IPS-18c (cell line): ENCODE data around the gene TIMM8B.
"Not testable (repeated sequence)": the region's sequence is repeated elsewhere in the genome, so short reads cannot be mapped to it uniquely, and the experiment has no call there.

Experiments
- H3K4me3 ChIP-seq: 2 replicates; pipeline ENCODE4 v1.7.0; 2013; ENCODE audit warnings: low read depth, mild to moderate bottlenecking, low read length, moderate library complexity; ENCODE audit not compliant: insufficient read depth
- H3K9me3 ChIP-seq: one replicate; pipeline ENCODE4 v1.6.1; 2013; ENCODE audit warnings: mild to moderate bottlenecking, low read length, moderate library complexity; ENCODE audit not compliant: control insufficient read depth, insufficient read depth

The TIMM8B gene

DNA sequence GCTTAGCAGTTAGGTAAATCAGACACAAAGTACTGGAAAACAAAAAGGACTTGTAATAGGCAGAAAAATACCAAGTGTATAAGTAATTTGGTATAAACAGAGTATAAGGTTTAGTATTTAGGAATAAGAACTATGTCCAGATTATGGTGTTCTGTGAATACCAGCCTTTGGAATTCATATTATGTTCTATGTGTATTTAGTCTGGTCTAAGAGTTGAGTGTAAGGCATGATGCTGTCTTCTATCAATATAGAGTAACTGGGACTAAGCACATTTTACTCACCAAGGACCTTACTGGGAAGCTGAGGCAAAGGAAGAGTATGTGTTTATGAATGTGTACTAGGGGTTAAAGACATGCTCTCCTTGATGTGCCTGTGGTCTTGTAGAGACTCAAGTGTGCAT is 9.6 kb upstream of the TIMM8B start:
- H3K9me3 ChIP-seq: no peaks in the 10 kb centered on the region
- no peak overlapping the region for H3K4me3 ChIP-seq

DNA sequence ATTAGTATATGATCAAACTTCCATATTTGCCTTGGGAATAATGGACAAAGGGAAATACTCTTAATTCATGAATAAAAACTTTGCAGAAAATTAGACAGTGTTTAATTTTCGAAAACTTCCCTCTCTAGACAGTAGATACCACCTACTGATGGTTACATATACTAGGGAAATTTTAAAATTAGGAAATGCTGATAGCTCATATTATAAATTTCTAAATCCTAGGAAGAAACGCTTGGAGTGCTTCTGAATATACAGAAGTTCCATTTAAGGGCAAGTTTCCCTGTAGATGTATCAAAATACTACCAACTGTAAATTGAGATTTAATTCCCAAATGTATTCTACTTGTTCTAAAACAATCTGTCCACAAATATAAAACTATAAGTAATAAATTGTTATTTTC is 8.7 kb upstream of the TIMM8B start:
- H3K9me3 ChIP-seq, H3K4me3 ChIP-seq: not testable (repeated sequence)

DNA sequence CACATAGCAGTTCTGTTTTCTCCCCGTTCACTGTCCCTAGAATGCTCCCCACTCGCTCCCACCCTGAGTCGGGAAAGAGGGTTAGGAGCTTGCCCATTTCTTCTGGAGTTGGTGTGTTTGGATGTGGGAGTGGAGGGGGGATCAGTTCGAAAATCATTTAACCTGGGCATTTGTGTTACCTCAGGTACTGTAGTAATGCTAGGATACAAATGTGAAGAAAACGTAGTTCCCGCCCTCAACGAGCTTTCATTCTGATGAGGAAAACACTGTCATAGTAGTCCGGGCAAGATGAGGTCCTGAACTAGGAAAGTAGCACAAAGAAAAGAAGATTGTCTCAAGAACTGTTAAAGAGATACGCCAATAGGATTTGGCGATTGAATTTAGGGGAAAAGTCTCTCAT is 656 bp upstream of the TIMM8B start:
- peak overlapping the region; percentile 98 for H3K4me3 ChIP-seq
- no peaks in the 10 kb centered on the region for H3K9me3 ChIP-seq

DNA sequence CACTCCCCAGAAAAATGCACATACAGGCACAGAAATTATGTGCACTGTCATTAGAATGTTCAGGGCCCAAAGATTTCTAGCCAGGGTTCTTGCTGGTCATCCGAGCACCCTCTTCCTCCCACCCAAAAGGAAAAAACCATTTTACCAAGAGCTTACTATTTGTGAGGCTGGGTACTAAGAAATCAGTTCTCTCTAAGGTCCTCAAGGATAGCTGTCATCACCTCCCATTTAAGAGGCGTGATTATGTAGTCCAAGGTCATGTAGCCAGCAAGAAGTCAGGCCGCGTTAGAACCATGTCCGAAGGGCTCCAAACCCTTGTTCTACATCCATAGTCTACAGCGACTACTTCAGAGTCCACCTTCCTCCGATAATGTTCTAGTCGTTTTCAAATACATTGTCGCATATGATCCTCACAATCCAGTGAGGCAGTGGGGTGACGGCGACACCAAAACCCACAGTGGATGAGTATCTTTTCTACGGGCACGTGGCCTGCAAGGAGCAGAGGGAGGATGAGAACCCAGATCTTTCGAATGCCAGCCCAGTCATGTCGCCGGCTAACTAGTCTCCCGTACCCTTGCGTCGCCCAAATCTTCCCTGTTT is 634 bp downstream of the TIMM8B start:
- H3K4me3 ChIP-seq: peak overlapping the region; percentile 98
- no peaks in the 10 kb centered on the region for H3K9me3 ChIP-seq

DNA sequence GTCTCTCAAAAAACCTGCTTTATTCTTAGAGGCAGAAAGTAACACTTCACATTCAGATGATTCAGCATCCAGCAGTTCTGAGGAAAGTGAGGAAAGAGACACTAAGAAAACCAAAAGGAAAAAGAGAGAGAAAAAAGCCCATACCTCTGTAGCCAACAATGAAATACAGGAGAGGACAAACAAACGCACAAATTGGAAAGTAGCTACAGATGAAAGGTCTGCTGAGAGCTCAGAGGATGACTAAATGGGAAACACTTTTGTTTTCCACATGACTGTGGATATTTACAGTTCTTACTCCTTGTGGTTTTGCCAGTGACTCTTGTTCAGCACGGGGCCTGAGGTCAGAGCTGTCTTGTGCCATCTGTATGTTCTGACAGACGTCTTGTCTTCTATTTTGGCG is 3.8 kb downstream of the TIMM8B start:
- H3K4me3 ChIP-seq: no peak overlapping the region
- H3K9me3 ChIP-seq: peaks cover 2% of the 10 kb centered on the region

DNA sequence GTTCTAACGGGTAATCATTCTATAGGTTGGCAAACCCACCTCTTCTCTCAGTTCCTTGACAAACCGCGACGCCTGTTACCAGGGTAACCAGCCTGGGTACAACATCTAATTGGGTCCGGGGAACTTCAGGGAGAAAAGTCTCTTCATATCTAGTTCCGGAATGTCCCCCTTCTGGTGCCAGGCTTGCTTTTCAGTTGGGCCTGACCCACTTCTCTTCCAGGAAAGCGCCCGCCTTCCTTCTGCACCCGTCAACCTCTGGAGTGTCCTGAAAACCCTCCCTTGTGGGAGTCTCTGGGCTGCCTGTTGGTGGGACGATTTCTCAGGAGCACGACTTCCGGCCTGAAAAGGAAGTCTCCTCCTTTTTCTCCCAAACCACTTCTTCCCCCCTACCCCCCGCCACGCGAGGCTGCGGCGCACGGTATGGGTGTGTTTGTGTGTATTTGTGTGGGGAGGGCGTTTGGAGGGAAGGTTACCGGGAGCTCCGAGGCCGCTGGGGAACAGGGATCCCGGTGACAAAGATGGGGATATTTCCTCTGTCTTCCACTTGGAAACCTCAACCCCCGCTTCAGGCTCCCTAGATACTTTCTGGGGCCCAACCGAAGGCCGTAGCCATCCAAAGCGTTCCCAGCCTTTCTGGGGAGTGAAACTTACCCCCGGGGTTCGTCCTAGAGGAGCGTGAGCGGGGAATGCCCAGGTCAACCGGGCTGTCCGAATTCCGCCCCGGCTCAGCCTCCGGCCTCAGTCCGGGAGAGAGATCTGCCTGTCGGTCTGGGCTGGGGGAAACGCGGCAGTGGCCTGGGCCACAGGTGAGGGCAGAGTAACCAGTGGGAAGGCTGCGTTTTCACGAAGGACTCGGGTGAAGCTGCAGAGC is 12.4 kb downstream of the TIMM8B start, which contains the start of the genes NKAPD1 and PIH1D2:
Gene NKAPD1 (plus strand): TSS at position 359 of the 871 bp plus-strand sequence. CDS start 1,276 bp downstream, outside the sequence.
Gene PIH1D2 (minus strand): TSS at position 77 of the 871 bp plus-strand sequence. CDS start 843 bp downstream, outside the sequence.
- Histone ChIP-seq H3K4me3 (peak within 1 kb of the TSS; percentile 98), H3K9me3 (peaks cover 2% of the 10 kb centered on the region)

DNA sequence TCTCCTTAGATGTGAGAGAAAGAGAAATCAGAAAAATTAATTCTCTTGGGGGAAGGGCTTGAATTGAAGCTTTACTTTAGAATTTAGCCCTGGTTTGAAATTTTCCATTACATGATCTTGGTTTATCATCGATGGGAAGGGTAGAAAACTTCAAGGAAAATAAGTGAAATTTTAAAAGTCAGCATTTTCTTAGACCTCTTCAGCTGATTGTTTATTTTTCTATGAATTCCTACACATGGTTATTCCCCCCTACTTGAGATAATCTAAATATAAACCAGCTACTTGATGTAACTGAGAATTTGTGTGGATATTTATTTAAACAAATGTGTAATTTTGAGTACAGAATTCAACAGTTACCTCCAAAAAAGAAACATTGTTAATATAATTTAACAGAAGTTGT is 23.6 kb downstream of the TIMM8B start:
- no peaks in the 10 kb centered on the region for H3K9me3 ChIP-seq
- no peak overlapping the region for H3K4me3 ChIP-seq

DNA sequence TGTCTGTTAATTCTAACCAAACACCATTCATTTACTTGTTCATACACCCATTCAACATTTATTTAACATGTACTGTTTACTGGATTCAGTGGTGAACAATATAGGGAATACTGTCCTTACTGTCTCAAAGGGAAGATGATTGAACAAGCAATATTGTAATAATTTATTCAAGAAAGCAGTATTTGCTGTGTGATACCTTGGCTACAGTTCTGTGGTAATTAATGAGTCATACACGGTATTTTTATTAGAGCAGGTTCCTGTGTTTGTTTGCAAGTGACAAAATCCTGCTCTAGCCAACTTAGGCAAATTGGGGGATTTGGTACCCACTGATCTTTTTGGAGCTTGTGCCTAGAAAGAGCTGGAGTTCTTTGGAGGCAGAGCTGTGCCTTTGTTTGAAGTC is 28.5 kb downstream of the TIMM8B start:
- H3K4me3 ChIP-seq: no peak overlapping the region

DNA sequence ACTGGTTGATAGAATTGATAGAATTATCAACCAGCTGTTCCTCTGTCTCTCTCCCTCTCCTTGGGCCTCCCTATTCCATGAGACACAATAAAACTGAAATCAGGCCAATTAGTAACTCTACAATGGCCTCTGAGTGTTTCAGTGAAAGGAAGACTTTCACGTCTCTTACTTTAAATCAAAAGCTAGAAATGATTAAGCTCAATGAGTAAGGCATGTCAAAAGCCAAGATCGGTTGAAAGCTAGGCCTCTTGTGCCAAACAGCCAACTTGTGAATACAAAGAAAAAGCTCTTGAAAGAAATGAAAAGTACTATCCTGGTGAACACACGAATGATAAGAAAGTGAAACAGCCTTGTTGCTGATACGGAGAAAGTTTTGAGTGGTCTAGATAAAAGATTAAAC is 29.4 kb downstream of the TIMM8B start:
- no peaks in the 10 kb centered on the region for H3K9me3 ChIP-seq
- H3K4me3 ChIP-seq: no peak overlapping the region

More for the DNA sequence above, 28.5 kb downstream of the TIMM8B start:
- no peaks in the 10 kb centered on the region for H3K9me3 ChIP-seq

DNA sequence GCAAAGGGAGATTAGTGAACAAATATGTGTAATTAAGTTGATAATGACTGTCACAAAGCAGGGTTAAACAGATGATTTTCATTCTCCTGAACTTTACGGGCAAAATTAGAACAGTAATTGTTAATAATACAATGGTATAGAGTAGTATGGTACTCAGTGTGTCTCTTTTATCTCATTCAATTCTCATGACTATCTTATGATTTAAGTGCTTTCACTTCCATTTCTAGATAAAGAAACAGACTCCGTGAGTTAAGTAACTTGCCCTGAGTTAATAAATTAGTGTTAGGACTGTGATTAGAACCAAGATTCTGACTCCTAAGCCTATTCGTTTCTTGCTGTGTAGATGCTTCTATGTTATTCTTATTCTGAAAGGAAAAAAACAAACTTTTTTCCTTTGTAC is 34.8 kb downstream of the TIMM8B start:
- no peaks in the 10 kb centered on the region for H3K9me3 ChIP-seq
- no peak overlapping the region for H3K4me3 ChIP-seq

DNA sequence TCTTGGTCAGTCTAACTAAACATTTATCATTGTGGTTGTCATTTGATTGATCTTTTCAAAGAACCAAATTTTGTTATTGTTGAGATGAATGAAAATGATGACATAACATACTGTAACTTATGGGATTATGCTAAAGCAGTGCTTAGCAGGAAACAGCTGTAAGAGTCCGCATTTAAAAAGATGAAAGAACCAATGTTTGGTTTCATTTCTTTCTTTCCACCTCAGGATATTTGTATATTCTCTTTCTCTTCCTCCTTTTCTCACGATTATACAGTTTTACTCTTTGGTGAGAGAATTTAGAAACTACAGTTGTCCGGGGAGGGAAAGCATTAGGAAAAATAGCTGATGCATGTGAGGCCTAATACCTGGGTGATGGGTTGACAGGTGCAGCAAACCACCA is 35.8 kb downstream of the TIMM8B start:
- H3K9me3 ChIP-seq: no peaks in the 10 kb centered on the region

DNA sequence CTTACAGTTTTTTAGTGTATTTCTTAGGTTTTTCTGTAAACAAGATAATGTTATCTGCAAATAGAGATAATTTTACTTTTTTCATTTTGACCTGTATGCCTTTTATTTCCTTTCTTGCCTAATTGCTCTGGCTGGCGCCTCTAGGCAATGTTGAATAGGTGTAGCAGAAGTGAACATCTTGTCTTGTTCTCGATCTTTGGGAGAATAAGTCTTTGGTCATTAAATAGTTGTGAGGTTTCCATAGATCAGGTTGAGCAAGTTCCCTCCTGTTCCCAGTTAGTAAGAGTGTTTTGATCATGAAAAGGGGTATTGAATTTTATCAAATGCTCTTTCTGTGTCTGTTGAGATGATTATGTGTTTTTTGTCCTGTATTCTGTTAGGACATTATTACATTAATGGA is 36.8 kb downstream of the TIMM8B start:
- Histone ChIP-seq H3K9me3 (no peaks in the 10 kb centered on the region), H3K4me3 (no peak overlapping the region)

More for the DNA sequence above, 35.8 kb downstream of the TIMM8B start:
- no peak overlapping the region for H3K4me3 ChIP-seq

DNA sequence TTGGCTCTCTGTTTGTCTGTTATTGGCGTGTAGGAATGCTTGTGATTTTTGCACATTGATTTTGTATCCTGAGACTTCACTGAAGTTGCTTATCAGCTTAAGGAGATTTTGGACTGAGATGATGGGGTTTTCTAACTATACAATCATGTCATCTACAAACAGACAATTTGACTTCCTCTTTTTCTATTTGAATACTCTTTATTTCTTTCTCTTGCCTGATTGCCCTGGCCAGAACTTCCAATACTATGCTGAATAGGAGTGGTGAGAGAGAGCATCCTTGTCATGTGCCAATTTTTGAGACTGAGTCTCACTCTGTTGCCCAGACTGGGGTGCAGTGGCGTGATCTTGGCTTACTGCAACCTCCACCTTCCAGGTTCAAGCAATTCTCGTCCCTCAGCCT is 38.3 kb downstream of the TIMM8B start:
- not testable (repeated sequence) for H3K9me3 ChIP-seq, H3K4me3 ChIP-seq

DNA sequence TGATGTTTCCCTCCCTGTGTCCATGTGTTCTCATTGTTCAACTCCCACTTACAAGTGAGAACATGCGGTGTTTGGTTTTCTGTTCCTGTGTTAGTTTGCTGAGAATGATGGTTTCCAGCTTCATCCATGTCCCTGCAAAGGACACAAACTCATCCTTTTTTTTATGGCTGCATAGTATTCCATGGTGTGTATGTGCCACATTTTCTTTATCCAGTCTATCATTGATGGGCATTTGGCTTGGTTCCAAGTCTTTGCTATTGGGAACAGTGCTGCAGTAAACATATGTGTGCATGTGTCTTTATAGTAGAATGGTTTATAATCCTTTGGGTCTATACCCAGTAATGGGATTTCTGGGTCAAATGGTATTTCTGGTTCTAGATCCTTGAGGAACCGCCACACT is 39.9 kb downstream of the TIMM8B start:
- H3K9me3 ChIP-seq, H3K4me3 ChIP-seq: not testable (repeated sequence)

DNA sequence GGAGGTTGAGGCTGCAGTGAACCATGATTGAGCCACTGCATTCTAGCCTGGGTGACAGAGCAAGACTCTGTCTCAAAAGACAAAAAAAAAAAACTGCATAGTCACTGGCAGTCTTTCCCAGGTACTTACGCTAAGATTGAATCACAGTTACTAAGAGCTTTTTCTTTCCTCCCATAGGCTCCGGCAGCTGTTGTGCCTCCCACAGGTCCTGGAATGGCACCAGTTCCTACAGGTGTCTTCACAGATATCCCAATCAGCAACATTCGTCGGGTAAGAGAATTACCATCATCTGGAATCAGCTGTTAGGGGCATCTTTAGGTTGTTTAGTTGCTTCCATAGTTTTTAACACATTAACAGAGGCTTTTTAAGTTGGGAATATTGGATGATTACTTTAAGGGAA is 41.6 kb downstream of the TIMM8B start:
- Histone ChIP-seq H3K4me3 (no peak overlapping the region), H3K9me3 (no peaks in the 10 kb centered on the region)

DNA sequence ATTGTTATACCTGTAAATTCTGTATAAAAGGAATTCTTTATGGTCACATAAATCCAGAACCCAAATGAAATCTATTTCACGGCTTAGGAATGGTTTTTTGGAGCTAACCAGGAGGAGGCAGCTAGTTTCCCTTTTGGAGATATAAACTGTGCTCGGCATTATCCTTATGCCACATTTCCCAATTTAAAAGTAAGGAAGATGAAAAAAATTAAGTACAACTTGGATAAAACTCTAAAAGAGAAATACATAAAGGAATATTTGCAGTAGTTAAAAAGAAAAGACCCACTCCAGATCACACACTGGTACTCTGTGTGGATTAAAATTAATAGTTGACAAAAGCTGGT is 43.6 kb downstream of the TIMM8B start:
- Histone ChIP-seq H3K4me3 (no peak overlapping the region), H3K9me3 (no peaks in the 10 kb centered on the region)

DNA sequence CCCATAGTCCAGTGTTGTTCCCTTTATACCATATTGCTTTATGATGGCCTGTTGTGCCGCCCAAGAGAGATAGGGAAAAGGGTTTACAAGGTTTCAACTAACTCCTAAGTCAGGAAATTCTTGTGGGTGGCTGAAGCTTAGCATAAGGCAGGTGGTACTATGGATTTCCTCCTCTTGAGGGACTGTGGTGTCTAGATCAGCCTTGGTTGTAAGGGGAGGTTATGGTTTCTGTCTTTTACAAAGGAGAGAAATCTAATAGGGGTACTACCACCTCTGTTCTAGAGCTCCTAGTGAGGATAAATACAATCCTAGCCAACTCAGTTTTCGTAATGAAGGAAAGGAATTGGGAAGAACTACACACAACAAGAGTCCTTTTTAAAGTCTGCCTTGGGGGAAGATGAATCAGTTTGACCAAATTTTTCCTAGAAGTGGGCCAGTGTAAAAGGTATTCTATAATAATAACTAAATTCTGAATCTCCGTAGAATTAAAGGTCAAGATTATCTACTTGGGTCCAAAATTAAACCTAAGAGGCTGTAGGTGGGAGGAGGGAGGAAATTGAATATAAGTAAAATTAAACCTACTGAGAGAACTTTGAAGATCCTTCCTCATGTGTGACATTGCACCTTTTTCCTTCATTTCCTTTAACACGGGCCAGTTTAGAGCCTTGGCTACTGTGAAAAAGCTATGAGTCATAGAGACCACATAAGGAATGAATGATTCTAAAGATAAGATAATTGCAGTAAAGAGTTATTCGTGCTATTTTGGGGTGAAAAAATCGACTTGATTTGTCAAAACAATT is 44.2 kb downstream of the TIMM8B start:
- Histone ChIP-seq H3K9me3 (no peaks in the 10 kb centered on the region), H3K4me3 (no peak overlapping the region)

DNA sequence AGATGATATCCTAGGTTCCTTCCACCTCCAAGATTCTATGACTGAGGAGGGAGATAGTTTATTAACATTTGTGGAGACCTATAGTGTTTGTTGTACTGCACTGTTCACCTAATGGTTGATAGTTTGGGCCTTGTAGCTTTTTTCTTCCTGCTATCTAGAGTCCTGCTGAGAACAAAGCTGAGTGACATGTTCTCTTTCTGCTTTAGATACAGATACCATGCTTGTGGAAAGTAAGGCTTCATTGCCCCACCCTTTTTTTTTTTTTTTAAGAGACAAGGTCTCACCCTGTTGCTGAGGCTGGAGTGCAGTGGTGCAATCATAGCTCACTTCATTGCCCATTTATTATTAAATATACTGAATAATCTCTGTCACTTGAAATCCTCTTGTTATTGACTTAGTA is 49.0 kb downstream of the TIMM8B start:
- no peaks in the 10 kb centered on the region for H3K9me3 ChIP-seq
- no peak overlapping the region for H3K4me3 ChIP-seq
